Esophagus muscularis mucosa (tissue), 4 donors: ENCODE data around the gene KIF18B.

ENCODE experiments used
- CTCF ChIP-seq, 3 experiments: fragments of 200-600 bp in 2 of 3; fragments of 450-650 bp in 1 of 3; sonication (generic) in 2 of 3; IDR thresholded peaks; one replicate each; pipeline ENCODE4 v1.5.1; 2017 to 2019; ENCODE audit warnings: antibody characterized with exemption in 3 of 3, mild to moderate bottlenecking in 2 of 3, moderate library complexity in 1 of 3
- EP300 ChIP-seq: sonication (generic); formaldehyde crosslinking; IDR thresholded peaks from one replicate; pipeline ENCODE4 v1.6.1; 2017; ENCODE audit warnings: antibody characterized with exemption
- POLR2A ChIP-seq: fragments of 450-650 bp; IDR thresholded peaks from one replicate; pipeline ENCODE4 v1.6.1; 2017; ENCODE audit warnings: antibody characterized with exemption, moderate library complexity, mild to moderate bottlenecking, low read depth
- POLR2AphosphoS5 ChIP-seq, 2 donors: sonication (generic); formaldehyde crosslinking; IDR thresholded peaks; one replicate each; pipeline ENCODE4 v1.6.1; 2017; ENCODE audit warnings: antibody characterized with exemption in 2 of 2

GRCh38 chr17:44877121-44877520 is 70.5 kb downstream of the KIF18B start:
- no peak for TF ChIP-seq CTCF (IDR thresholded peaks at IDR 0.05)
- no peak for TF ChIP-seq EP300
- no peak for TF ChIP-seq POLR2A
- no peak for TF ChIP-seq POLR2AphosphoS5 (IDR thresholded peaks at IDR 0.05)
